Measurements from ENCODE around the gene ST7.

ST7 gene

DNA sequence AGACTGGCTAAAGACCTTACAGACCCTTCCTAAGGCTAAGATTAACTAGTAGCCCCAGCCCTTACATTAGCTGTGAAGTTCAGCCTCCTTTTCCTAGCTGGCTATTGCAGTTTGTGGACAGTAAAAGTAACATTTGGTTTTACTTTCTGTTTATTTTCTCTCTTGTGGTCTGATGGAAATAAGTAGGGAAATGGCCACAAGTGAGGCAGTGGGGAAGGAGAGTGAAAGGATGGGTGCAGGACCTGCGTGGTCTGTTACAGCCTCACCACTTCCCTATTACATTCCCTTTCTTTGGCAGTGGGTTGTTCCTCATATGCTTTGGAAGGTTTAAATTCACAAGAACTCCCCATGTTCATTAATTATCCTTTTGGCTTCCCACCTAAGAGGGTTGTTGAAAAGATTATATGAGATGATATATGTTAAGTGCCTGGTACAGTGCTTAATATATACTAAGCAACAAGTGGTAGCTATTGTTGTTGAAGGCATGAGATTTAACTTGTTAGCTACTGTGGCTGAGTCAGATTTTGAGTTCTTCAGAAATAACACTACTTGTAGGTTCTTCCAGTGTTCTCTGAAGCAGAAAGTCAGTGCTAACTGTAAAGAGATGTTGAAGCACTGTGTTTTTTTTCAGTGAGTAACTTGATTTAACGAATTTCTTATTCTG, 181.7 kb downstream of the ST7 start:
- DNase-seq = no peak

DNA sequence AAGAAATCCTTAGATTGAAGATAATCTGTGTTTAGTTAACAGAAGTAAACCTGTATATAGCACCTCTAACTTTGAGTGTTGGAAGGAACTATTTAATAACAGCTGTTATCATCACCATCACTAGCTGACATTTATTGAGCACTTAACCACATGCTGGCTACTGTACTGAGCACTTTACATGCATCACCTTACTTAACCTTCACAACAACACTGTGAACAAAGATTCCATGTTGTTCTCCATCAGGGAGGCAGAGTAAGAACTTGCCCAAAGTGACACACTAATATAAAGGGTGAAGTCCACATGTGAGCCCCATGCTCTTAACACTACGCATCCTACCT, 182.2 kb downstream of the ST7 start:
- no peak for DNase-seq

DNA sequence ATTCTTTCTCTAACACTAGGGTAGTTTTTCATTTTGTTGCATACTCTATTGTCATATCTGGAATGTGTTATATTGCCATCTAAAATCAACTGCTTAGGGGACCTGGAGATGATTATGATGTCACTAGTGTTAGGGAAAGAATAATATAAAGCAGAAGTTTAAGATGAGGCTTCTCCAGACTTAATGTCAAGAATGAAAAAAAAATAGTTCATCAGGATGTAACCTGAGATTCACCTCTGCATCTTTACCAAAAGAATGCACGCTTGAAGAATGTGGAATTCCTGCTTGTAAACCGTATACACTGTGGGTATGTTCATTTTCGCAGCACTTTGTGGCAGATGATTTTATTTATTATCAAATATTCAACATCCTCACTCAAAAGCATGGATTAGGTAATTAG, 184.6 kb downstream of the ST7 start:
- DNase-seq = no peak

DNA sequence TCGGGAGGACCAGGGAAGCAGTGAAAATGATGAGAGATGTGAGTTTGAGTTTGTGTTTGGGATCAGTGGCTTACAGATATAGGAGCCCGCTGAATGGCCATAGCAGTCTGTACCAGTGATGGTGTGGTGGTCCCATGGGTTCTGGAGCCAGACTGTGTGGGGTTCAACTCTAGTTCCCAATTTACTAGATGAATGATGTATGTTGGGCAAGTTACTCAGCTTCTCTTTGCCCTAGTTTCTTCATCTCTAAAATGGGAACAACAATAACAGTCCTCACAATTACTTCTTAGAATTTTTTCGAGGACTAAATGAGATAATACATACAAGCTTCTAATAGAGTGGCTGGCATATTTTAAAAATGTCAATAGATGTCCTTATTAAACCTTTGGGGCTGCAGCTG, 185.2 kb downstream of the ST7 start:
- no peak for DNase-seq

DNA sequence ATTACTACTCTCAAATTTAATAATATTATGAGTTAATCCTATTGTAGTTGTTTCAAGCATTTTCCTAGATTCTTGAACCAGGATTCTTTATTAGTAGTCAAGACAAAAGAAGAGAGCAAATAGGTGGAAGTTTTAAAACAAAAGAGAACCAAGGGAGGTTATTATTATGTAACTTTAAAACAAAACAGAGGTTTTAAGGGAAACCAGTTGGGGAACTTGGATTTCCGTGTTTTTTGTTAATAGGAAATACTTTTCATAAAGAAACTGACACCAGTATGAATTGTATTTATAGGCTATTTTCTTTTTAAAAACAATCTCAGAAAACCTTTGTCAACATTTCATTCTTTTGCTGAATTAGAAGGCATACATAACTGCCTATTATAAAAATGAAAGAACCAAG, 185.7 kb downstream of the ST7 start:
- DNase-seq = no peak

DNA sequence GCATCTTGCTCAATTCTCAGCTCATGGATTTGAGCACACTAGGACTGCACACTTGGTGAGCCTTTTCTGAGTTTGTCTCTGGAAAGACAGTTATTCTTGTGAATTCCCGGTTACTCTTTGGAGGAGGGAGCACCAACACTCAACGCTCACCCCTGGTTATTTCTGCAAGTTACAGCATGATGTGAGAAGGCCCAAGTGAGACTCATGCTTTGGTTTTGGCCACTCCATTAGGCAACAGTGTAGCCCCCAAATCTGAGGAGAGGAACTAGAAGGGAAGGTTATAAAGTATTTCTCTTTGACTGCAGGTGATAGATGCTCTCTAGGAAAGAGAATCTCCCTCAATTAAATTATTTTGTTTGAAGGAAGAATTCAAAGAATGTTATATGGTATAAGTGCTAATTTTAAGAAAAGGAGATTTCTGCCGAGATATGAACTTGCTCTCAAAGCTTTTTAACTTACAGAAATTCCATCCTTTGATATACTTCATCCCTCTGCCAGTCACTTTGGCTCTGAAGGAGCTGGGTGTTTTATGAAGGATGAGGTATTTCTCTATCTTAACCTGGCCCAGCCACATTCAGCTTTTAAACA, 186.2 kb downstream of the ST7 start:
- DNase-seq = no peak

DNA sequence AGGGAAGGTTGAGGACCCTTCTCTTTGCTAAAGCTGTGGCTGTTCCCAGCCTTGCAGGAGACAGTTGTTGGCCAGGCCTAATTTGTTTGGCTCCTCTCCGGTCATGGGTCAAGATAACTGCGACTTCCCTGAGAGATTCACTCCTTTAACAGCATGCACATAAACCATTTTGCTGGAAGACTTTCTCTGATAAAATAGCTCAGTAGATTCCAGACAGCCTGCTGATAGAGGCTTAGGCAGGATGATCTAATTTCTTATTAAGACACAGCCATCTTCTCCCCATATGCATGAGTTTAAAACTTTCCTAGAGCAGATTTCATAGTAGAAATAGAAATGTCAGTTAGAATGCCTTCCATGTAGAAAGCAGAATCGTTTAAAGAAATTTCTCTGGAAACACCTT, 187.6 kb downstream of the ST7 start:
- no peak for DNase-seq

DNA sequence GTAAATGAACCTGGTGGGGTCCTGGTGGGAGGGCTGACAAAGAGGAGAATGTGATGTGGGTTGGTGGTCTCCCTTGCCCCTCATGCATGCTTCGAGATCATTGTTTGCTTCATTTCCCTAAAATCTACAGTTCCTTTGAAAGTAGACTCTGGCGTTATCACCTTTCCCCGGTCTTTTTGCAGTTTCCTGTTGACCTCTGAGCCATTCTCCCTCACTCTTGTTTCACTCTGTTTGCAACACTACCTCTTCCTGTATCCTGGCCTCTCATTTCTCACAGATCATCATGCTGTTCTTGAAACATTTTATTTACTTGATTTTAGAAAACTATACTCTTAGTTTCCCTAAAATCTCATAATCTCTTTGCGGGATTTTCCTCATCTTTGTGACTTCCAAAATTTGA, 189.8 kb downstream of the ST7 start:
- DNase-seq = no peak

DNA sequence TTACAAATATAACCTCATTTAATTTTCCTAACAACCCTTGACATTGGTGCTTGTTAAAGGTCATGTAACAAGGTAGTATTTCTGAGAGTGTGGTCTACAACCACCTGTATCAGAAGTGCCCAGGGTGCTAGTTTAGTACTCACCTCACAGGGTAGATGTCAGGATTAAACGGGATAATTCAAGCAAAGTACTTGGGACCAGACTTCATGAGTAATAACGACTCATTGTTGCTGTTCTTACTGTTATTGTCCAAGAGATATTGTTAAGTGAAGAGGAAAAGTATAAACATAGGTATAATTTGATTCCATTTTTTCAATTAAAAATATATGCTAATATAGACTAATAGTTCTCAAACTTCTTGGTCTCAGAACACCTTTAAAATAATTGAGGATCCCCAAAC, 190.3 kb downstream of the ST7 start:
- no peak for DNase-seq

DNA sequence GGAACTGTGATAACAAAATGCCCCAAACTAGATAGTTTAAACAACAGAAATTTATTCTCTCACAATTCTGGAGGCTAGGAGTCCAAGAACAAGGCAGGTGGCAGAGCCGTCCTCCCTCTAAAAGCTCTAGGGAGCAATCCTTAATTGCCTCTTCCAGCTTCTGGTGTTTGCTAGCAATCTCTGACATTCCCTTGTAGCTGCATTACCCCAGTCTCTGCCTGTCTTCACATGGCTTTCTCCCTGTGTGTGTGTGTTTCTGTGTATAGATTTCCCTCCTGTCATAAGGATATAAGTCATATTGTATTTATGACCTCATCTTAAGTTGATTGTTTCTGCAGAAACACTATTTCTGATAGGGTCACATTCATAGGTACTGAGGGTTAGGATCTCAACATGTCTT, 192.0 kb downstream of the ST7 start:
- no peak for DNase-seq

DNA sequence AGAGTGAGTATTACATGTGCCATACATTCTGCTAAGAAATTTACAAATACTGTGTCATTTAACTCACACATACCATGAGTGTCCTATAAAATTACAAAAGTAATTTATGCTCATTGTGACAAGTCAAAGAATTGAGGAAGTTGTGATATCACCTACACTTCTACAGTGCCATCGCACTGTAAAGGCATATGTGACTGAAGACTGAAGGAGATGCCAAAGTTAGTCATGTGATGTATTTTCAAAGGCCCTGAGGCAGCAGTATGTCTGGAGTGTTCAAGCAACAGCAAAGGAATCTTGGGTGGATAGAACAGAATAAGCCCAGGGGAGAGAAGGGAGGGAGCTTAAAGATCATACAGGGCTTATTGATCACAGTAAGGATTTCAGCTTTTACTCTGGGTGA, 192.8 kb downstream of the ST7 start:
- no peak for DNase-seq

DNA sequence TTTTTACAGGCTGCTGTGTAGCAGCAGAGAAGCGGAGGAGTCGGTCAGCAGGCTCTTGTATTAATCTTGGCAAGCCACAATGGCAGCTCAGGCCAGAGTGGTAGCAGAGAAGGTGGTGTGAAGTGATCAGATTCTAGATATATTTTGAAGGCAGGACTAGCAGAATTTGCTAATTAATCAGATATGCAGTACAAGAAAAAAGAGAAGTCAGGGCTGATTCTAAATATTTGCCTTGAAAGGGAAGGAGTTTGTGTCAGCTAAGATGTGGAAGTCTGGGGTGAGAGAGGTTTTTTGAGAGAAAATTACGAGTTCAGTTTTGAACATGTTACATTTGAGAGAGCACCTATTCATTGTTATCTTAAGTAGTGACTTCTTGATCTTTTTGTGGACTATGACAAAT, 193.2 kb downstream of the ST7 start:
- DNase-seq = no peak

DNA sequence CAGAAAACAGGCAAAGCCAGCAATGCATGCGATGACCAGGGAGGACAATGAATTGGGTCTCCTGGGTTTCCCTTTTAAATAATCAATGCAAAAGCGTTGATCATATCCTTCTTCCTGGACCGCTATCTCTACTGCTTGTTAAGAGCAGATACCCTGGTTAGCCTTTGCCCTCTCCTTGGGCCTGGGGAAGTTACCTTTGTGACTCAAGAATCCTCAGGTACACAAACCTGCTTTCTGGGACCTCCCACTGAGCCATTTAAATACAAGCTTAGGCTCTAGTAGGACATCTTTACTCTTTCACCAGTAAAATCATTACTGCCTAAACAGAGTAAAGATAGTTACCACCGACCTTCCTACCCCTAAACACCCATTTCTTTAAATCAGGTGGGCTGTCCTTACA, 195.7 kb downstream of the ST7 start:
- no peak for DNase-seq

DNA sequence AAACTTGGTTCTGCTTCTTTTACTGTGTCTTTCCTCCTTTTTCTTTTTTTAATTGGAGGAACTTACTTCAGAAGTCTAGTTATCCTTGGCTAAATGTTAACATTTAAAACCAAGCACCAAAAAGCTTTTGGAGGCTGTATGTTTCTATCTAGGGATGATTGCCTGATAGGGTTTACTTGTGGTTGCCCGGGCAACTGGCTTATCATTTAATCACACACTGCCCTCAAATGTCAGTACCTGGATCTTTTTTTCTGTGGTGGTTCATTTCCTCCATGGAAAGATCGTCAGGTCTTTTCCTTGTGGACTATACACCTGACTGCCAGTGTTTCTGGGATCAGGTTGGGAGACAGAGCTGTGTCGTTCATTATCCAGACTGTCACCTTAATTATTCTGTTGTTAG, 196.4 kb downstream of the ST7 start:
- no peak for DNase-seq

DNA sequence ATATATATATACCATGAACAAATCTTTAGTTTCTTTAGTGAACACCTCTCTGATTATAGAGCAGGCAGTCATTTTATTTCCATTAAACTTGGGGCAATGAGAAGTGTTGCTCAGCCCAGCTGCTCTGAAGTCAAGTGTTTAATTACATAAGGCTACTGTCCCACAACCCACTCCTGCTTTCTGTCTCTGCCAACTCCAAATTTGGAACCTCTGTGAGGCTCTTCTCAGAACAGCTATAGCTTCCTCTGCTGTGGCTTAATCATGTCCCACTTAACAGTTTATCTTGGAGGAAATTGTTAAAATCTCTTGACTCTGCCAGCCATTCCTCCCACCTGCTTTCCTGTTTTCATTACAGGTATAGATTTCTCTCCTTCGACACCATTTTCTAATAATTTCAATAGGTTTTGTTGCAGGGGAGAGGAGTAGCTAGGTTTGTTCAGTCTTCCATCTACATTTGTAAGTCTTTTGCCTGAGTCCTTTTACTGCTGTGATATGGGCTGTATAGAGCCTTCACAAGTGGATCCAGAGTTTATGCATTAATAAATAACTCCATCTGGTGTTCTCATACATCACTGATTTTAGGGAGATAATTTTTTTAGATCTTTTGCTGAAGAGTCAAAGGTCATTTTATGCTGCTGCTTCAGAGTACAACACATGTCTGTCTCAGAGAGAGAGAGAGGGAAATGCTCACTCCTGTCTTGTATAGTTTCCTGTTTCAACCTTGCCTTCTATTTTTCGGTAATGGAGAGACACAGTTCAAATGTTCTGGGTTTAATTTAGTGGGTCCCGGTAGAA, 199.1 kb downstream of the ST7 start:
- DNase-seq = no peak

DNA sequence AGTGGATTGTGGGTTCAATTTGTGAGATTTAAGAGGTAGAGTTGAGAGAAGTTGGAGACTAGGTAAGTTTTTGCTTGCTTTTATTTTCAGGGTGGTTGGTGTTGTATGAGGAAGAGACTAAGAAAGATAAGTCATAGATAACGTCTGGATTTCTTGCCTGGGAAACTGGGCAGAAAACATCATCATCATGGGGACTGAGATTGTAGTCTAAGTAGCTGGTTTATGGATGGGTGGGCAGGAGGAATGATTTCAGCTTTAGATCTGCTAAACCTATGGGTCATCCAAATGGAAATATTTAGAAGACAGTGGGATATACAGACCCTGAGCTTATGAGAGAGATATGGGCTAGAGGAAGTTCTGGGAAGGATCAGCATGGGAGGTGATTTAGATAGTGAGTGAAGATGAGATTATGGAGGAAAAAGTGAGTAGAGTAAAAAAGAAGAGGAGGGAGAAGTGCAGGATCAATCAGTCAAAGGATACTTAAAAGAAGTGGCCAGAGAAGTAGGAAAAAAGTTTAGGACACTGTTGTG, 199.8 kb downstream of the ST7 start:
- DNase-seq = no peak

DNA sequence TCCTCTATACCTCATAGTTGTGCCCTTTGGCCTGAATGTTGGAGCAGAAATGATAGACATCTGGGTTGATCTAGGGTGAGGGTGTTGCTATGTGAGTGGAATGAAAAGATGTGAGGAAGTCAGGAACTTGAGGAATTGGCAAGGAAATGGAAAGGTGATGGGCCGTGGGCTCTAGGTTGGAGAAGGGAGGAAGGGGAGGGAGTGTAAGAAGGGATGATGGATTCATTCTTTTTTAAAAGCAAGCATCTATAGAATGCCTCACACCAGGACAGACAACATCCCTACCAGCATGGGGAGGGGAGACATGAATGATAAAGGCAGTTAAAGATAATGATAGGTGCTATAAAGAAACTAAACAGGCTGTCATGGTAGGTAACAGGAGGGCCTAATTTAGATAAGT, 201.4 kb downstream of the ST7 start:
- DNase-seq = no peak

DNA sequence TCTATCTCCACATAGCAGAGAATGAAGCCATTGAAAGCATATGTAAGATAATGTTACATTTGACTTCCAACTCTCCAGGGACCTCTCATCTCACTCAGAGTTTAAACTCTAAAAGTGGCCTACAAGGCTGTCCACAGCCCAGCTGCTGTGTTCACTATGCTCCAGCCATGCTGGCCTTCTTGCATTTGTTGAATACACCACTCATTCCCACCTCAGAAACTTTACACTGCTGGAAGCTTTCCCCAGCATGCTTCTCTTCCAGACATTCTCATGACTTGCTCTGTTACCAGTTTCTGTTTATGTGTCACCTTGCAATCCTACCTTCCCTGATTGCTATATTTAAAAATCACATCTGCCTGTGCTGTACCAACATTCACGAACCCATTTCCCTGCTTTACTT, 202.4 kb downstream of the ST7 start:
- no peak for DNase-seq

DNA sequence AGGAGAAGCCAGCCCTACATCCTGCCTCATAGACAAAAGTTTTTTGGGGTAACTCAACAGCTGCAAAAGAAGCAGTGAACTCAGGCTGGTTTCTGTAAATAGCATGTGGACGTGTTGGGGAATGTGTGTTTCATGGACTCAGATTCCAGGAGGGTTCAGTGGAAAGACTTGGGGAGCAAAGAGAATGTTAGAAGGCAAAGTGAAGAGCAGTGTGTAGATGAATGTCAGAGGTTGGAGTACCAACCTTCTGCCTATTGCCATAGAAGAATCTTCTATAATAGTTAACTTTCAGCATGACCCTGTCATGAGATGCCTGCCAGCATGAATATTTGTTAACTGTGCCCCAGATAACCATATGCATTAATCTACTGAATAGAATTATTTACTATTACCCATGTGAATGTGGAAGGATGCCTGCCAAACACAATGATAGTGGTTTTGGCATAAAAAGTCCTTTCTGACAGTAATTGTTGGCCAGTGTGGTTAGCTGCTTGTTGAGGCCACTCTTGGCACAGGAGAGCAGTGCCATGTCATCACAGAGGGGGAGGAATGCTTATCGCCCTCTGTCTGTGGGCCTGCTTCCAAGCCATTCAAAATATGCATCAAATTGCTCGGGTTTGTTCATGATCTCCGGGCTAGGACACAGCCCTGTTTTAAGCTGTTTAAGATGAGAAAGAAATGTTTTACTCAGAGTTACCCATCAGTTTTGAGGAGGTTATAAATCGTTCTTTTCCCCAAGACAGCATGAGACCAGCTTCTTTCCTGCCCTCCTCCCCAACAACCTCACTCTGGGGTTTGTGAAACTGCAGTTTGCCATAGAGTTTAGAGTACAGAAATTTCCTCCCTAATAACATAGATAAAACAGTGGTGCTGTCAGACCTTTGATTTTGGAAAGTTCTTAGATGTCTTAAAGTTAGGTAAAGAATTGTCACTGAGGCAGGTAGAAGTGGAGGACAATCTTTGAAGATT, 204.2 kb downstream of the ST7 start:
- DNase-seq = no peak

DNA sequence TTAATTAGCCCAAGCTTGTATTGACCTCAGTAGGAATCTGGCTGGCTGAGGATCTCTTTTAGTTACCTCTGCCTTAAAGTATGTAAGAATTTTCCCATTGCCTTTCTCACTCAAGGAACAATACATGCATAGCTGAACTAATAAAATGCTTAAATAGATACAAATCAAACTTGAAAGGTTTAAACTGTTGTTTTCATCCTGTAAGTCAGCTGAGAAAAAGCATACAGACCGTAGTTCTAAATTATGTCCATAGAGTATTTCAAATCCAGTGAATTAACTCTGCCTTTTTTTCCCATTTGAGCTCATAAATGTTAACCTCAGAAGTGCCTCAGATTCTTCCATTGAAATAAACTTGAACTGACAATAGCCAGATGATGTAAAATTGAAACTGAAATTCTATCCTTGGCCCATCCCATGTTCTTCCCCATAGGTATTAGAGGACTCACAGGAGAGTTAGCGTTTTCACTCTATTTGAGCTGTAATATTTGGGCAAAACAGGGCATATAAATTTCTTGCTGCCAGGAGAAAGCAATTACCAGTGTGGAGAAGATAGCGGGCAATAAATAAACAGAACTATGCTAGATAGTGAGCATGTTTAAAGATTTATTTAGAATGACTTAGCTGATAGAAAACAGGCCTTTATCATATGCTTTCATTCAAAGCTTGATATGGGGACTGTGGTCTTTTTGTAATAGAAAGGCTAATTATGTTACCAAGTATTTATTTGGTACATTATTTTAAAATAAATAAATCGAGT, 205.8 kb downstream of the ST7 start:
- no peak for DNase-seq

DNA sequence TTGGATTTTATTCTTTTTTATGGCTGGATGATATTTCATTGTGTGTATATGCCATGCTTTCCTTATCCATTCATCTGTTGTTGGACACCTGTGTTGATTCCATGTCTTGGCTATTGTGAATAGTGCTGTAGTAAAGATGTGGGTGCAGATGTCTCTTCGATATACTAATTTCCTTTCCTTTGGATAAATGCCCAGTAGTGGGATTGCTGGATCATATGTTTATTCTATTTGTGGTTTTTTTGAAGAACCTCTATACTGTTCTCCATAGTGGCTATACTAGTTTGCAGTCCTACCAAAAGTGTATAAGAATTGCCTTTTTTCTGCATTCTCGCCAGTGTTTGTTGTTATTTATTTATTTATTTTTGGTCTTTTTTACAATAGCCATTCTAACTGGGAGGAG, 209.8 kb downstream of the ST7 start:
- no peak for DNase-seq

DNA sequence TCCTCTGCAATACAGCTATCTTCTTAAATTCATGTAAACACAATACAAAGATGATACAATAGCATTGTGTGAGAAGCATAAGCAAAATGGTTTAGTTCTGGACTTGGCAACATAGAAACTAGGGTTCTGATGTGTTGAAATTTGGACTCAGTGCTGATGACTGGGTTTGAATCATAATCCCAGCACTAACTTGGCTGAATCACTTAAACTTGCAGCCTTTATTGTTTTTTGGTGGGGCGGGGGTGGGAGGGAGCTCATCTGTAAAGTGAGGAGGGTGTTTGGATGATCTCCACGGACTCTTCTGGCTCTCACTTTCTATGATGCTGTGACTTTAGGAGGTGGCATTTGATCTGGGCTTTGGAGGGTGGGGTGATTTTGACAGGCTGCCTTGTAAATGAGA, 211.3 kb downstream of the ST7 start:
- no peak for DNase-seq
